IMR-90 (cell line): ENCODE data around the gene HSP90AB1. TPM values are rescaled to one million over a fixed set of nuclear protein-coding genes. Genes with fewer than 3 reads are reported as not detected.

ENCODE experiments used
- ATAC-seq: fragments of 200-7000 bp; cut with Tn5 transposase; 2 replicates; pipeline ENCODE4 v1.9.1; 2020; ENCODE audit warnings: low read depth, mild to moderate bottlenecking, moderate library complexity
- BruUV-seq: library from RNA; stranded (reverse); fragments of 400-500 nt; replicated peaks from 2 replicates; lab custom pipeline; 2021; lab: Mats Ljungman, UMichigan
- CTCF ChIA-PET: fragments of 300-600 bp; formaldehyde crosslinking; extraction: SDS; loops from one replicate; lab custom pipeline; 2021; ENCODE audit warnings: antibody characterized with exemption; lab: Yijun Ruan, JAX
- POLR2A ChIA-PET: fragments of 300-600 bp; sonication (Branson Sonifier 250); formaldehyde crosslinking; loops from one replicate; lab custom pipeline; 2022; ENCODE audit warnings: antibody characterized with exemption; ENCODE audit not compliant: unreplicated experiment; lab: Charles Lee
- DNase-seq: peaks from one replicate; pipeline ENCODE4 v3.0.0; 2013
- H2AFZ ChIP-seq: replicated peaks from 2 replicates; pipeline ENCODE3; 2013; ENCODE audit warnings: low read length, mild to moderate bottlenecking; ENCODE audit not compliant: poor library complexity
- H2AK5ac ChIP-seq: 2 replicates; pipeline ENCODE4 v1.6.1; 2013; ENCODE audit warnings: low read depth, low read length, inconsistent platforms
- H2AK9ac ChIP-seq: replicated peaks from 2 replicates; pipeline ENCODE3; 2013; ENCODE audit warnings: mild to moderate bottlenecking, low read depth, low read length, moderate library complexity; ENCODE audit not compliant: poor library complexity
- H2BK120ac ChIP-seq: 2 replicates; pipeline ENCODE4 v1.6.1; 2013; ENCODE audit warnings: low read depth, low read length, inconsistent platforms
- H2BK15ac ChIP-seq: 3 replicates; pipeline ENCODE4 v1.6.1; 2013; ENCODE audit warnings: low read depth, low read length, inconsistent platforms
- H2BK20ac ChIP-seq: 2 replicates; pipeline ENCODE4 v1.6.1; 2013; ENCODE audit warnings: low read depth, mild to moderate bottlenecking, inconsistent platforms, low read length, moderate library complexity
- H2BK5ac ChIP-seq: 2 replicates; pipeline ENCODE4 v1.6.1; 2013; ENCODE audit warnings: mild to moderate bottlenecking, low read depth, low read length, inconsistent platforms; ENCODE audit not compliant: poor library complexity, severe bottlenecking
- H3K14ac ChIP-seq: replicated peaks from 2 replicates; pipeline ENCODE4 v1.6.1; 2013; ENCODE audit warnings: low read depth, low read length, inconsistent platforms
- H3K18ac ChIP-seq: 2 replicates; pipeline ENCODE4 v1.6.1; 2013; ENCODE audit warnings: low read depth, low read length, control low read depth
- H3K23ac ChIP-seq: 2 replicates; pipeline ENCODE4 v1.6.1; 2013; ENCODE audit warnings: low read depth, low read length, inconsistent platforms
- H3K27ac ChIP-seq: 2 replicates; pipeline ENCODE4 v1.5.1; 2013; ENCODE audit warnings: mild to moderate bottlenecking, control low read depth, low read length; ENCODE audit not compliant: insufficient read depth
- H3K27me3 ChIP-seq: 2 replicates; pipeline ENCODE4 v1.6.1; 2013; ENCODE audit warnings: low read length; ENCODE audit not compliant: control insufficient read depth, insufficient read depth
- H3K36me3 ChIP-seq: 2 replicates; pipeline ENCODE4 v1.6.1; 2013; ENCODE audit warnings: low read length, mixed read lengths; ENCODE audit not compliant: control insufficient read depth, insufficient read depth
- H3K4ac ChIP-seq: 2 replicates; pipeline ENCODE4 v1.6.1; 2013; ENCODE audit warnings: low read depth, low read length, inconsistent platforms
- H3K4me1 ChIP-seq: 2 replicates; pipeline ENCODE4 v1.6.1; 2013; ENCODE audit warnings: low read length, mixed read lengths; ENCODE audit not compliant: control insufficient read depth, insufficient read depth
- H3K4me2 ChIP-seq: 2 replicates; pipeline ENCODE4 v1.6.1; 2013; ENCODE audit warnings: low read depth, mild to moderate bottlenecking, control low read depth, low read length, moderate library complexity
- H3K4me3 ChIP-seq: 2 replicates; pipeline ENCODE4 v1.5.1; 2013; ENCODE audit warnings: low read depth, mild to moderate bottlenecking, control low read depth, low read length, moderate library complexity; ENCODE audit not compliant: insufficient read depth
- H3K56ac ChIP-seq: 2 replicates; pipeline ENCODE4 v1.6.1; 2013; ENCODE audit warnings: low read length, inconsistent platforms; ENCODE audit not compliant: insufficient read depth; ENCODE audit errors: extremely low read depth
- H3K79me1 ChIP-seq, 2 experiments: 2 replicates each; pipeline ENCODE4 v1.6.1; 2013; ENCODE audit warnings: low read length in 2 of 2, inconsistent platforms in 1 of 2, low read depth in 1 of 2
- H3K9ac ChIP-seq: 2 replicates; pipeline ENCODE4 v1.6.1; 2013; ENCODE audit warnings: low read depth, low read length, control low read depth
- H3K9me1 ChIP-seq: 2 replicates; pipeline ENCODE4 v1.6.1; 2013; ENCODE audit warnings: low read length, inconsistent platforms; ENCODE audit not compliant: insufficient read depth
- H3K9me3 ChIP-seq: 2 replicates; pipeline ENCODE4 v1.6.1; 2013; ENCODE audit warnings: low read length; ENCODE audit not compliant: control insufficient read depth, insufficient read depth
- H4K20me1 ChIP-seq: 2 replicates; pipeline ENCODE4 v1.6.1; 2013; ENCODE audit warnings: low read length, inconsistent platforms; ENCODE audit not compliant: insufficient read depth
- H4K5ac ChIP-seq: 2 replicates; pipeline ENCODE4 v1.6.1; 2013; ENCODE audit warnings: mild to moderate bottlenecking, low read depth, low read length, control low read depth
- H4K8ac ChIP-seq, 2 experiments: 2 replicates each; pipeline ENCODE4 v1.6.1; 2013; ENCODE audit warnings: low read depth in 2 of 2, low read length in 2 of 2, control low read depth in 1 of 2, inconsistent platforms in 1 of 2
- H4K91ac ChIP-seq: 2 replicates; pipeline ENCODE4 v1.6.1; 2013; ENCODE audit warnings: low read depth, low read length, inconsistent platforms; ENCODE audit not compliant: insufficient read depth
- CEBPB ChIP-seq: IDR thresholded peaks from 2 replicates; pipeline ENCODE4 v1.6.1; 2012; ENCODE audit warnings: low read depth, low read length, improper control_type of control experiment
- CTCF ChIP-seq: conservative IDR thresholded peaks from 2 replicates; pipeline ENCODE4 v1.5.1; 2012; ENCODE audit warnings: mild to moderate bottlenecking, low read depth, low read length, improper control_type of control experiment
- ELK1 ChIP-seq: fragments of 150-350 bp; IDR thresholded peaks from 2 replicates; pipeline ENCODE4 v1.6.1; 2016; ENCODE audit warnings: low read depth, mild to moderate bottlenecking, low read length, moderate library complexity, borderline replicate concordance
- FOS ChIP-seq: fragments of 150-350 bp; IDR thresholded peaks from 2 replicates; pipeline ENCODE4 v1.6.1; 2016; ENCODE audit warnings: low read depth, low read length
- MAZ ChIP-seq: IDR thresholded peaks from 2 replicates; pipeline ENCODE4 v1.6.1; 2012; ENCODE audit warnings: low read depth, mild to moderate bottlenecking, low read length, improper control_type of control experiment, moderate library complexity, borderline replicate concordance
- NFE2L2 ChIP-seq: fragments of 150-350 bp; IDR thresholded peaks from 2 replicates; pipeline ENCODE4 v1.6.1; 2016; ENCODE audit warnings: low read depth, mild to moderate bottlenecking, low read length
- POLR2A ChIP-seq: IDR thresholded peaks from 2 replicates; pipeline ENCODE4 v1.6.1; 2012; ENCODE audit warnings: mild to moderate bottlenecking, low read depth, low read length
- RAD21 ChIP-seq: IDR thresholded peaks from 2 replicates; pipeline ENCODE4 v1.6.1; 2012; ENCODE audit warnings: low read length, improper control_type of control experiment
- RCOR1 ChIP-seq: IDR thresholded peaks from 2 replicates; pipeline ENCODE4 v1.6.1; 2012; ENCODE audit warnings: mild to moderate bottlenecking, low read length, improper control_type of control experiment; ENCODE audit not compliant: insufficient replicate concordance
- USF2 ChIP-seq: fragments of 150-350 bp; IDR thresholded peaks from 2 replicates; pipeline ENCODE4 v1.6.1; 2017; ENCODE audit warnings: mild to moderate bottlenecking, antibody characterized with exemption, low read length, low read depth
- WGBS, 2 experiments: methylation state at CpG; one replicate each; pipeline versions ENCODE4 v1.1.5 to v1.1.7; 2013; ENCODE audit warnings: missing lambda C conversion rate in 2 of 2; ENCODE audit not compliant: insufficient read length in 1 of 2; ENCODE audit errors: extremely low coverage in 2 of 2; 5-methylcytosine and 5-hydroxymethylcytosine counted together
- dilution Hi-C: fragments of 300-500 bp; cut with HindIII; formaldehyde crosslinking; loops from one replicate; pipeline ENCODE4 v1.14.3; 2018; ENCODE audit warnings: low sequenced_read_pairs; ENCODE audit not compliant: unreplicated experiment
- in situ Hi-C: fragments of 300-500 bp; cut with MboI; formaldehyde crosslinking; loops from 3 replicates; pipeline ENCODE4 v1.14.3; 2019; ENCODE audit warnings: low sequenced_read_pairs, inconsistent platforms, mixed read lengths
- intact Hi-C: fragments of 100-400 bp; cut with micrococcal nuclease; formaldehyde crosslinking; loops from 2 replicates; pipeline ENCODE4 v1.10.0; 2022
- polyA plus RNA-seq, 3 experiments: library from polyadenylated mRNA; depleted of rRNA; stranded (reverse); fragments of >200 nt; gene quantifications; 2 replicates each; pipeline ENCODE4 v1.2.3, GENCODE V29; 2012; ENCODE audit warnings: low replicate concordance in 1 of 3
- total RNA-seq: library from RNA; depleted of rRNA; stranded (reverse); fragments of >200 nt; gene quantifications from 2 replicates; pipeline ENCODE4 v1.2.3, GENCODE V29; 2012

Gene HSP90AB1
- total and polyA plus RNA-seq, 2 of the 4 experiments (the other 2 are of a cell fraction): 887 to 1,307 TPM

- TF ChIP-seq ELK1: no peak
- no peak for TF ChIP-seq MAZ
- no peak for TF ChIP-seq FOS
- no peak for TF ChIP-seq POLR2A
These were observed 22.6 kb upstream of the HSP90AB1 start (continued) for GRCh38 chr6:44224029-44224964.

- in situ Hi-C loops: no loop called here
- Histone ChIP-seq H3K56ac (no peak overlapping the region), H4K5ac (no peak overlapping the region), H4K8ac (no peak overlapping the region), H3K79me1 (peaks cover 0 to 8% of the 10 kb centered on the region in 2 experiments; a peak in 1 of 4 replicates), H3K9ac (no peak overlapping the region), H3K4me2 (no peak overlapping the region), H2BK20ac (no peak overlapping the region), H3K36me3 (no peaks in the 10 kb centered on the region), H2AFZ (no peak overlapping the region), H4K20me1 (no peaks in the 10 kb centered on the region), H3K27ac (no peak overlapping the region), H3K4me1 (peaks cover 16% of the 10 kb centered on the region), H3K18ac (no peak overlapping the region), H4K91ac (no peak overlapping the region), H3K4ac (no peak overlapping the region), H2BK120ac (no peak overlapping the region), H3K9me3 (no peaks in the 10 kb centered on the region), H3K23ac (no peak overlapping the region), H2BK15ac (no peak overlapping the region), H3K9me1 (peaks cover 4% of the 10 kb centered on the region; the same call in 1 of the 2 replicates), H2AK9ac (no peak overlapping the region), H3K14ac (no peak overlapping the region), H2AK5ac (no peak overlapping the region), H2BK5ac (no peak overlapping the region), H3K27me3 (no peaks in the 10 kb centered on the region), H3K4me3 (no peak overlapping the region)
- DNase-seq: no peak
- no CpG with 5 or more reads among the region's 4 CpGs for WGBS, 2 experiments
- intact Hi-C loops: no loop called here
- CTCF ChIA-PET: interaction anchor here (4.1 kb wide), 1 partner anchor 10 kb away, joined by 20 read pairs; no protein-coding TSS in a partner anchor
- POLR2A ChIA-PET: no interaction called here
- dilution Hi-C loops: no loop called here
- TF ChIP-seq NFE2L2: no peak
- no peak for TF ChIP-seq FOS
- no peak for TF ChIP-seq CEBPB
- TF ChIP-seq USF2: no peak
- TF ChIP-seq RAD21: no peak
- TF ChIP-seq RCOR1: no peak
- TF ChIP-seq CTCF: no peak
- TF ChIP-seq POLR2A: no peak
- ATAC-seq: no peak
- no TSS peak for BruUV-seq
These were observed 22.0 kb upstream of the HSP90AB1 start for GRCh38 chr6:44224965-44225305.
